ENCODE results near the gene LIN54.

The LIN54 gene

GRCh38 chr4:82906469-82906868 lies 104.2 kb downstream of the LIN54 start:
- H3K27me3 ChIP-seq (replicated peaks; ENCODE audit: control insufficient read depth, insufficient read depth, low read length): no peaks in the 10 kb centered on the region
- H3K36me3 ChIP-seq (ENCODE audit: control insufficient read depth, insufficient read depth, low read length): no peaks in the 10 kb centered on the region; the same call in 1 of the 2 replicates
- TF ChIP-seq CTCF (IDR thresholded peaks at IDR 0.05; ENCODE audit: insufficient read depth, low read length, poor library complexity, severe bottlenecking): no peak
- H3K4me3 ChIP-seq (replicated peaks; ENCODE audit: low read depth, low read length): no peak overlapping the region; the same call in 1 of the 2 replicates
- DNase-seq (ENCODE audit: extremely low read depth, insufficient read length): peak; percentile 43

GRCh38 chr4:82905205-82905604 lies 105.4 kb downstream of the LIN54 start:
- Histone ChIP-seq H3K36me3 (ENCODE audit: control insufficient read depth, insufficient read depth, low read length) (no peaks in the 10 kb centered on the region; the same call in 1 of the 2 replicates), H3K27me3 (replicated peaks; ENCODE audit: control insufficient read depth, insufficient read depth, low read length) (no peaks in the 10 kb centered on the region), H3K4me3 (replicated peaks; ENCODE audit: low read depth, low read length) (no peak overlapping the region)
- no peak for TF ChIP-seq CTCF (IDR thresholded peaks at IDR 0.05; ENCODE audit: insufficient read depth, low read length, poor library complexity, severe bottlenecking)
- DNase-seq (ENCODE audit: extremely low read depth, insufficient read length): peak; percentile 59

GRCh38 chr4:82903737-82904136 lies 106.9 kb downstream of the LIN54 start:
- H3K4me3 ChIP-seq (replicated peaks; ENCODE audit: low read depth, low read length): no peak overlapping the region
- no peak for DNase-seq (ENCODE audit: extremely low read depth, insufficient read length)
- TF ChIP-seq CTCF (IDR thresholded peaks at IDR 0.05; ENCODE audit: insufficient read depth, low read length, poor library complexity, severe bottlenecking): no peak
- H3K27me3 ChIP-seq (replicated peaks; ENCODE audit: control insufficient read depth, insufficient read depth, low read length): no peaks in the 10 kb centered on the region
- H3K36me3 ChIP-seq (ENCODE audit: control insufficient read depth, insufficient read depth, low read length): no peaks in the 10 kb centered on the region; the same call in 1 of the 2 replicates

DNA sequence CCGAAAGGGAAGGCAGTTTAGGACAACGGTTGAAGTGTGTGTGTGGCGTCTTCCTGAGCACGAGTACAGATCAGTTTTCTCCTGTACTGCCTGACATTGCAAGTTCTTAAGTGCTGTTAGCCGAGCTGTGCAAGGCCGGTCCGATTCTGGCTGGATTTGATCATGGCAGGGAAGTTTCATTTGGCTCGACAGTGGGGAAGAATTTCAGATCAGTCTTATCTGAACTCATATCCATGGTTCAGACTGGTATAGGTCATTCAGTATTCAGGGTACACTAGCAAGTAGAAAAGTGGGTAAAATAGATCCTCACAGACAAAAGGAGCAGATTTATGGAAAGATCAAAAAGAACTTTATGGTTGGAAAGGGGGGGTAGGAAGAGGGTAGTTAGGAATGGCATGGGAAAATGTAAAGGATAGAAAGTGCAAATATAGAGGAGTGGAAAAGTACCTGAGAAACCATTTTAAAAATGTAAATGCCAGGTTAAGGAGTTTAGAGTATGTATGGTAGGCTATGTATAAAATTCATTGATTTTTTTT lies 109.4 kb downstream of the LIN54 start:
- no peak for DNase-seq (ENCODE audit: extremely low read depth, insufficient read length)
- Histone ChIP-seq H3K27me3 (replicated peaks; ENCODE audit: control insufficient read depth, insufficient read depth, low read length) (no peaks in the 10 kb centered on the region), H3K36me3 (ENCODE audit: control insufficient read depth, insufficient read depth, low read length) (no peaks in the 10 kb centered on the region), H3K4me3 (replicated peaks; ENCODE audit: low read depth, low read length) (peak overlapping the region; percentile 93)
- no peak for TF ChIP-seq CTCF (IDR thresholded peaks at IDR 0.05; ENCODE audit: insufficient read depth, low read length, poor library complexity, severe bottlenecking)

GRCh38 chr4:82900411-82901182 lies 110.0 kb downstream of the LIN54 start, which contains the start of gene THAP9:
THAP9 (plus strand) TSS chr4:82900735; CDS start chr4:82900803, 68 bp downstream.
- H3K27me3 ChIP-seq (replicated peaks; ENCODE audit: control insufficient read depth, insufficient read depth, low read length): no peaks in the 10 kb centered on the region
- peak; percentile 96 for DNase-seq (ENCODE audit: extremely low read depth, insufficient read length)
- no peak for TF ChIP-seq CTCF (IDR thresholded peaks at IDR 0.05; ENCODE audit: insufficient read depth, low read length, poor library complexity, severe bottlenecking)
- no peaks in the 10 kb centered on the region for H3K36me3 ChIP-seq (ENCODE audit: control insufficient read depth, insufficient read depth, low read length)
- H3K4me3 ChIP-seq (replicated peaks; ENCODE audit: low read depth, low read length): peak within 1 kb of the TSS; percentile 93

All from GM06990 (cell line).